HEK293 (cell line): Measurements from ENCODE around the gene ZNHIT2.

ENCODE experiments used
- CTCF ChIA-PET: fragments of 350-600 bp; formaldehyde crosslinking; extraction: SDS; loops from one replicate; lab custom pipeline; 2021; ENCODE audit warnings: antibody characterized with exemption; lab: Yijun Ruan, JAX
- POLR2A ChIA-PET: fragments of 300-600 bp; formaldehyde crosslinking; extraction: SDS; loops from one replicate; lab custom pipeline; 2020; ENCODE audit warnings: antibody characterized with exemption, inconsistent platforms; lab: Yijun Ruan, JAX
- H3K27ac ChIP-seq: fragments of 200-500 bp; sonication (Bioruptor generic); 2 replicates; pipeline ENCODE4 v1.5.1; 2014; ENCODE audit warnings: low read depth, low read length, control low read depth, inconsistent platforms; ENCODE audit errors: extremely low read depth
- H3K36me3 ChIP-seq, 2 experiments: fragments of 200-500 bp in 1 of 2; sonication (Bioruptor generic) in 1 of 2; 1 replicate in 1 of 2; 2 replicates in 1 of 2; pipeline ENCODE4 v1.5.1; 2014 to 2017; ENCODE audit warnings: inconsistent platforms in 2 of 2, low read length in 2 of 2; ENCODE audit not compliant: control insufficient read depth in 2 of 2, insufficient read depth in 1 of 2
- H3K4me1 ChIP-seq: fragments of 200-500 bp; sonication (Bioruptor generic); 2 replicates; pipeline ENCODE4 v1.5.1; 2014; ENCODE audit warnings: mild to moderate bottlenecking, low read length, inconsistent platforms; ENCODE audit not compliant: control insufficient read depth, insufficient read depth
- H3K4me3 ChIP-seq: 2 replicates; pipeline ENCODE4 v1.5.1; 2011; ENCODE audit warnings: low read depth, mild to moderate bottlenecking, control low read depth, low read length, moderate library complexity
- H3K9me3 ChIP-seq: fragments of 200-500 bp; sonication (Bioruptor generic); 2 replicates; pipeline ENCODE4 v1.5.1; 2014; ENCODE audit warnings: low read depth, low read length, inconsistent platforms; ENCODE audit not compliant: control insufficient read depth, insufficient read depth
- ATF2 ChIP-seq: fragments of 450-650 bp; formaldehyde crosslinking; IDR thresholded peaks from 2 replicates; pipeline ENCODE4 v1.5.1; 2016; ENCODE audit warnings: missing biosample characterization, missing genetic modification characterization, low read depth
- BCL11A ChIP-seq: fragments of 450-650 bp; formaldehyde crosslinking; IDR thresholded peaks from 2 replicates; pipeline ENCODE4 v1.5.1; 2016; ENCODE audit warnings: low read depth, missing biosample characterization, missing genetic modification characterization
- KLF7 ChIP-seq: fragments of 450-650 bp; formaldehyde crosslinking; IDR thresholded peaks from 2 replicates; pipeline ENCODE4 v1.5.1; 2016; ENCODE audit warnings: missing biosample characterization, missing genetic modification characterization, borderline replicate concordance
- MYNN ChIP-seq: fragments of 450-650 bp; formaldehyde crosslinking; IDR thresholded peaks from 2 replicates; pipeline ENCODE4 v1.5.1; 2016; ENCODE audit warnings: missing biosample characterization, missing genetic modification characterization, borderline replicate concordance
- MZF1 ChIP-seq: fragments of 450-650 bp; formaldehyde crosslinking; IDR thresholded peaks from 2 replicates; pipeline ENCODE4 v1.5.1; 2017; ENCODE audit warnings: missing biosample characterization, missing genetic modification characterization, borderline replicate concordance
- REPIN1 ChIP-seq: fragments of 450-650 bp; formaldehyde crosslinking; IDR thresholded peaks from 2 replicates; pipeline ENCODE4 v1.5.1; 2017; ENCODE audit warnings: missing biosample characterization, missing genetic modification characterization, low read depth
- TRIM28 ChIP-seq: IDR thresholded peaks from 2 replicates; pipeline ENCODE4 v1.6.1; 2011; ENCODE audit warnings: low read length, control low read depth, borderline replicate concordance
- ZBTB8A ChIP-seq: fragments of 450-650 bp; formaldehyde crosslinking; IDR thresholded peaks from 2 replicates; pipeline ENCODE4 v1.5.1; 2016; ENCODE audit warnings: missing biosample characterization, missing genetic modification characterization
- ZEB2 ChIP-seq: fragments of 450-650 bp; formaldehyde crosslinking; IDR thresholded peaks from 2 replicates; pipeline ENCODE4 v1.5.1; 2016; ENCODE audit warnings: missing biosample characterization, missing genetic modification characterization
- ZFP37 ChIP-seq: fragments of 450-650 bp; formaldehyde crosslinking; IDR thresholded peaks from 2 replicates; pipeline ENCODE4 v1.5.1; 2016; ENCODE audit warnings: missing biosample characterization, missing genetic modification characterization
- ZNF114 ChIP-seq: fragments of 450-650 bp; formaldehyde crosslinking; IDR thresholded peaks from 2 replicates; pipeline ENCODE4 v1.5.0; 2017; ENCODE audit warnings: missing biosample characterization, missing genetic modification characterization
- ZNF248 ChIP-seq: fragments of 450-650 bp; formaldehyde crosslinking; IDR thresholded peaks from 2 replicates; pipeline ENCODE4 v1.5.1; 2017; ENCODE audit warnings: missing biosample characterization, missing genetic modification characterization
- ZNF26 ChIP-seq: fragments of 450-650 bp; formaldehyde crosslinking; IDR thresholded peaks from 2 replicates; pipeline ENCODE4 v1.5.1; 2016; ENCODE audit warnings: missing biosample characterization, missing genetic modification characterization
- ZNF280D ChIP-seq: fragments of 450-650 bp; formaldehyde crosslinking; IDR thresholded peaks from 2 replicates; pipeline ENCODE4 v1.5.1; 2016; ENCODE audit warnings: missing biosample characterization, missing genetic modification characterization
- ZNF302 ChIP-seq: fragments of 450-650 bp; formaldehyde crosslinking; IDR thresholded peaks from 2 replicates; pipeline ENCODE4 v1.5.1; 2016; ENCODE audit warnings: missing biosample characterization, missing genetic modification characterization, low read depth
- ZNF398 ChIP-seq: fragments of 450-650 bp; formaldehyde crosslinking; IDR thresholded peaks from 2 replicates; pipeline ENCODE4 v1.5.1; 2017; ENCODE audit warnings: missing biosample characterization, missing genetic modification characterization
- ZNF423 ChIP-seq: fragments of 450-650 bp; formaldehyde crosslinking; IDR thresholded peaks from 2 replicates; pipeline ENCODE4 v1.5.1; 2016; ENCODE audit warnings: missing biosample characterization, missing genetic modification characterization
- ZNF48 ChIP-seq: fragments of 450-650 bp; formaldehyde crosslinking; IDR thresholded peaks from 2 replicates; pipeline ENCODE4 v1.5.1; 2016; ENCODE audit warnings: missing biosample characterization, missing genetic modification characterization
- ZNF510 ChIP-seq: fragments of 450-650 bp; formaldehyde crosslinking; IDR thresholded peaks from 2 replicates; pipeline ENCODE4 v1.5.1; 2018; ENCODE audit warnings: mild to moderate bottlenecking, missing genetic modification characterization, missing biosample characterization; ENCODE audit not compliant: insufficient replicate concordance
- ZNF548 ChIP-seq: fragments of 450-650 bp; formaldehyde crosslinking; IDR thresholded peaks from 2 replicates; pipeline ENCODE4 v1.5.1; 2016; ENCODE audit warnings: missing biosample characterization, missing genetic modification characterization
- ZNF558 ChIP-seq: fragments of 450-650 bp; formaldehyde crosslinking; IDR thresholded peaks from 2 replicates; pipeline ENCODE4 v1.5.1; 2016; ENCODE audit warnings: missing biosample characterization, missing genetic modification characterization
- ZNF660 ChIP-seq: fragments of 450-650 bp; IDR thresholded peaks from 2 replicates; pipeline ENCODE4 v1.5.1; 2018; ENCODE audit warnings: missing biosample characterization, mild to moderate bottlenecking, missing genetic modification characterization
- ZNF664 ChIP-seq: fragments of 450-650 bp; formaldehyde crosslinking; IDR thresholded peaks from 2 replicates; pipeline ENCODE4 v1.5.1; 2016; ENCODE audit warnings: missing biosample characterization, missing genetic modification characterization
- ZNF747 ChIP-seq: fragments of 450-650 bp; formaldehyde crosslinking; IDR thresholded peaks from 2 replicates; pipeline ENCODE4 v1.5.1; 2016; ENCODE audit warnings: missing biosample characterization, missing genetic modification characterization
- ZNF76 ChIP-seq: fragments of 450-650 bp; formaldehyde crosslinking; IDR thresholded peaks from 2 replicates; pipeline ENCODE4; 2016; ENCODE audit warnings: low read depth, missing biosample characterization, missing genetic modification characterization, borderline replicate concordance
- ZSCAN30 ChIP-seq: fragments of 450-650 bp; IDR thresholded peaks from 2 replicates; pipeline ENCODE4 v1.5.1; 2018; ENCODE audit warnings: missing biosample characterization, mild to moderate bottlenecking, missing genetic modification characterization, moderate library complexity

ZNHIT2 gene

GRCh38 chr11:65086809-65087208 is 30.7 kb downstream of the ZNHIT2 start:
- Histone ChIP-seq H3K4me3 (no peak overlapping the region), H3K4me1 (peaks cover 3% of the 10 kb centered on the region; the same call in 1 of the 2 replicates), H3K36me3 (peaks cover 0 to 60% of the 10 kb centered on the region in 2 experiments; a peak in 1 of 3 replicates), H3K27ac (no peak overlapping the region), H3K9me3 (no peaks in the 10 kb centered on the region)
- ChIA-PET POLR2A (interaction anchor here (0.9 kb wide), 1 partner anchor 14 kb away, joined by 4 read pairs; no protein-coding TSS in a partner anchor), CTCF (no interaction called here)
- no peak for TF ChIP-seq ZNF423 (tag by site-specific recombination)
- TF ChIP-seq ZNF26 (tag by site-specific recombination), result no peak
- TF ChIP-seq ZNF76, result no peak
- TF ChIP-seq MYNN (tag by site-specific recombination), result no peak
- no peak for TF ChIP-seq ZSCAN30 (tag by site-specific recombination)
- TF ChIP-seq ZNF510, result no peak
- no peak for TF ChIP-seq ZNF664 (tag by site-specific recombination)
- TF ChIP-seq ZNF114, result no peak
- TF ChIP-seq KLF7 (tag by site-specific recombination), result no peak
- no peak for TF ChIP-seq ZNF48 (tag by site-specific recombination)
- no peak for TF ChIP-seq TRIM28
- TF ChIP-seq ZEB2 (tag by site-specific recombination), result no peak
- no peak for TF ChIP-seq REPIN1 (tag by site-specific recombination)
- no peak for TF ChIP-seq BCL11A (tag by site-specific recombination)
- TF ChIP-seq ZNF280D, result no peak

GRCh38 chr11:65085446-65085845 is 32.1 kb downstream of the ZNHIT2 start:
- H3K4me1 ChIP-seq, result peaks cover 3% of the 10 kb centered on the region; the same call in 1 of the 2 replicates
- no peaks in the 10 kb centered on the region for H3K9me3 ChIP-seq
- H3K4me3 ChIP-seq, result no peak overlapping the region
- ChIA-PET POLR2A (interaction anchor here (0.6 to 1.3 kb wide), 5 partner anchors 9 to 235 kb away, joined by 3 to 5 read pairs (median 5); partner anchors contain the start of genes FAU, MRPL49 and VPS51), CTCF (no interaction called here)
- no peak overlapping the region for H3K27ac ChIP-seq
- peaks cover 3 to 74% of the 10 kb centered on the region in 2 experiments; a peak in 2 of 3 replicates for H3K36me3 ChIP-seq
- TF ChIP-seq ZNF48 (tag by site-specific recombination) (no peak), ZNF548 (tag by site-specific recombination) (no peak), ZNF423 (tag by site-specific recombination) (no peak), KLF7 (tag by site-specific recombination) (no peak), ZNF558 (no peak), ZFP37 (no peak), ZNF248 (tag by site-specific recombination) (no peak), ZBTB8A (tag by site-specific recombination) (no peak), ZNF398 (no peak), ZNF660 (no peak), ATF2 (no peak), ZNF302 (tag by site-specific recombination) (no peak), ZNF26 (tag by site-specific recombination) (no peak), ZNF747 (tag by site-specific recombination) (no peak), MZF1 (tag by site-specific recombination) (no peak)
